ENCODE data around the gene PAMR1.
"Not testable (repeated sequence)": the region's sequence is repeated elsewhere in the genome, so short reads cannot be mapped to it uniquely, and the experiment has no call there.

PAMR1 gene

DNA sequence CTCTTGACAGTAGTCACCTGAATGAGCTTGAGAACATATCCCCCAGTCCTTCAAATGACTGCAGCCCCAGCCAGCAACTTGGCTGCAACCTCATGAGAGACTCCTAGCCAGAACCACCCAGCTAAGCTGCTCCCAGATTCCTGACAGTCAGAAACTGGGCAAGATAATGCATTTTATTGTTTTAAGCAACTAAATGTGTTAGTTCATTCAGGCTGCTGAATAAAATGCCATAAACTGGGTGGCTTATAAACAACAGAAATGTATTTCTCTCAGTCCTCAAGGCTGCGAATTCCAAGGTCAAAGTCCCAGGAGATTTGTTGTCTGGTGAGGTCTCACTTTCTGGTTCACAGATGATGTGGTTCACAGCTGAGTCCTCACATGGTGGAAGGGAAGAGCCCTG lies 5.8 kb upstream of the PAMR1 start:
- no peak overlapping the region for H3K27ac ChIP-seq
- TF ChIP-seq, protein P1, sequence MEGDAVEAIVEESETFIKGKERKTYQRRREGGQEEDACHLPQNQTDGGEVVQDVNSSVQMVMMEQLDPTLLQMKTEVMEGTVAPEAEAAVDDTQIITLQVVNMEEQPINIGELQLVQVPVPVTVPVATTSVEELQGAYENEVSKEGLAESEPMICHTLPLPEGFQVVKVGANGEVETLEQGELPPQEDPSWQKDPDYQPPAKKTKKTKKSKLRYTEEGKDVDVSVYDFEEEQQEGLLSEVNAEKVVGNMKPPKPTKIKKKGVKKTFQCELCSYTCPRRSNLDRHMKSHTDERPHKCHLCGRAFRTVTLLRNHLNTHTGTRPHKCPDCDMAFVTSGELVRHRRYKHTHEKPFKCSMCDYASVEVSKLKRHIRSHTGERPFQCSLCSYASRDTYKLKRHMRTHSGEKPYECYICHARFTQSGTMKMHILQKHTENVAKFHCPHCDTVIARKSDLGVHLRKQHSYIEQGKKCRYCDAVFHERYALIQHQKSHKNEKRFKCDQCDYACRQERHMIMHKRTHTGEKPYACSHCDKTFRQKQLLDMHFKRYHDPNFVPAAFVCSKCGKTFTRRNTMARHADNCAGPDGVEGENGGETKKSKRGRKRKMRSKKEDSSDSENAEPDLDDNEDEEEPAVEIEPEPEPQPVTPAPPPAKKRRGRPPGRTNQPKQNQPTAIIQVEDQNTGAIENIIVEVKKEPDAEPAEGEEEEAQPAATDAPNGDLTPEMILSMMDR (IDR thresholded peaks at IDR 0.05; ENCODE audit: low read depth, low read length): no peak
- no peaks in the 10 kb centered on the region for H3K36me3 ChIP-seq
- H3K27me3 ChIP-seq (ENCODE audit: insufficient read depth, low read depth, severe bottlenecking): no peaks in the 10 kb centered on the region
- no peak for DNase-seq
- H3K4me3 ChIP-seq (ENCODE audit: low read depth, low read length): no peak overlapping the region
- no peaks in the 10 kb centered on the region for H3K9me3 ChIP-seq (ENCODE audit: severe bottlenecking)

DNA sequence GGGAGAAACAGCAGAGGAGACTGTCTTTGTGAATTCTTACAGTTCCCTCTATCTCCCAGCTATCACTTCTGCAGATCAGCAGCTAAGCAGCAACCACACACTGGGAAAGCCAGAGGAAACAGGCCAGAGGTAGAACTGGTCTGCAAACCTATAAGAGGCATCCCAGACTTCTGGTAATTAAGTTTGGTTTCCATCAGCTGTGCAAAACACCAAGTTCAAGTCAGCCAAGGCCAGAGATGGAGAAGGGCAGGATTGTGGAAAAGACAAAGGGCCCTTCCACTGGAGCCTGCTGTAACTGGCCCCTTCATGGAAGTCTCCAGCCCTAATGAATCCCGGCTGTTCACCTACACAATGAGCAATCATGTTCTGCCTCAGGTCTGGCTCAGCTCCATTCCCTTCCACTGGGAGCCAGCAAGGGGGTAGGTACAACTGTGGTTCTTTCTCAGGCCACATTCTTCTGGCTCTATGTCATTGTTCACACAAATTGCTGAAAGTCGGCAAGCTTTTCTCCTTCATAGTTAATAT lies 4.6 kb upstream of the PAMR1 start:
- H3K4me3 ChIP-seq (ENCODE audit: low read depth, low read length): no peak overlapping the region
- H3K9me3 ChIP-seq (ENCODE audit: severe bottlenecking): no peaks in the 10 kb centered on the region
- H3K27ac ChIP-seq: no peak overlapping the region
- TF ChIP-seq, protein P1 (IDR thresholded peaks at IDR 0.05; ENCODE audit: low read depth, low read length): no peak
- H3K27me3 ChIP-seq (ENCODE audit: insufficient read depth, low read depth, severe bottlenecking): no peaks in the 10 kb centered on the region
- H3K36me3 ChIP-seq: no peaks in the 10 kb centered on the region
- no peak for DNase-seq

DNA sequence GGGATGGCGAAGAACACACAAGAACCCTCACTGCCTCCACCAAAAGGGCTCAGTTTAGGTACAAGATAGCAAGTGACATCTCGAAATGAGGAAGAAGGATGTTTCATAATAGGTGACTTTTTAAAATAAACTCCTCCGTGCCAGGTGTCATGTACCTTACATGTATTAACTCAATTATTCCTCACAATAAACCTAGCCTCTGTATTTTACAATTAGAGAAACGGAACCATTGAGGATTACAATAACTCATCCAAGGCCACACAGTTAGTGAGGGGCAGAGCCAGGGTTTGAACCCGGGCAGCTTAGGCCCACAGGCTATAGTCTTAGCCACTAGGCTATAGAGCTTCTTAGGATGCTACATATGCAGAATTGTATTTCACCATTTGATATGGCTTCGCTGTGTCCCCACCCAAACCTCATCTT lies 965 bp upstream of the PAMR1 start:
- TF ChIP-seq, protein P1 (IDR thresholded peaks at IDR 0.05; ENCODE audit: low read depth, low read length): no peak
- no peaks in the 10 kb centered on the region for H3K9me3 ChIP-seq (ENCODE audit: severe bottlenecking)
- no peaks in the 10 kb centered on the region for H3K27me3 ChIP-seq (ENCODE audit: insufficient read depth, low read depth, severe bottlenecking)
- H3K36me3 ChIP-seq: no peaks in the 10 kb centered on the region
- H3K4me3 ChIP-seq (ENCODE audit: low read depth, low read length): no peak overlapping the region
- DNase-seq: no peak
- no peak overlapping the region for H3K27ac ChIP-seq

DNA sequence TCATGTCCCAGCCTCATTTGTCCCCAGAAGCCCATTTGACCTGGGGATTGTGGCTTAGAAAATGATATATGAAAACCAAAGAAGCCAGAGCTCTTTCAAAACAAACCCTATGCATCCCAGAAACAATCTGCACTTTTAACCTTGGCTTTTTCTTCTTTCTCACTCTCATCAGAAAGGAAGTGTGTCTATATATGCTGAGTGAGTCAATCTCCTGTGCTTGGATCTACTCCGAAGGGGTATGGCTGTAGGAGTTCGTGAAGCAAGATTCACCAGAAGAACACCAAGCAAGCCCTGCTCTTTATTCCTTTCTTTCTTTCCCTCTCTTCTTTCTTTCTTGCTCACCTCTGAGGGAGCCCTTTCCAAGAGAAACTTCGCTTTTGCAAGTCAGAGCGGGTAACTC lies 636 bp downstream of the PAMR1 start:
- Histone ChIP-seq H3K4me3 (ENCODE audit: low read depth, low read length) (no peak overlapping the region), H3K36me3 (no peaks in the 10 kb centered on the region), H3K27me3 (ENCODE audit: insufficient read depth, low read depth, severe bottlenecking) (no peaks in the 10 kb centered on the region), H3K27ac (no peak overlapping the region), H3K9me3 (ENCODE audit: severe bottlenecking) (no peaks in the 10 kb centered on the region)
- TF ChIP-seq, protein P1 (IDR thresholded peaks at IDR 0.05; ENCODE audit: low read depth, low read length): no peak
- no peak for DNase-seq

DNA sequence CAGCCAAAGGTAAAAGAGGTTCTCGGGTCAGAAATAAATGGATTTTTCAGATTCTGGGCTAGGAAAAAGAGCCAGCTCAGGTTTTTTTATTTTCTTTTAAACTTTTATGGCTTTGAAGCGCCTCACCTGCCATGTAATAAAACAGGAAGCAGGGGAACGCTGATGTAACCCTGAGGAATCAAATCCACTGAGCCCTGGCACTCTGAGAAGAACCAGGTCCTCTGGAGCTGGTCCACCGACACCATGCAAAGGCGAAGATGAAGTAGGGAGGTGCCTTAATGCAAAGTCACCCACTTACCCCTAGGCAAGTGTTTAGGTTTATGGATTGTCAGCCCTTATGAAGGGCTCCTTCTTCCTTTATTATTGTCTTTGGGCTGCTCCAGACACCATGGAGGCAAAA lies 1.6 kb downstream of the PAMR1 start:
- no peaks in the 10 kb centered on the region for H3K27me3 ChIP-seq (ENCODE audit: insufficient read depth, low read depth, severe bottlenecking)
- H3K9me3 ChIP-seq (ENCODE audit: severe bottlenecking): no peaks in the 10 kb centered on the region
- no peak for DNase-seq
- TF ChIP-seq, protein P1 (IDR thresholded peaks at IDR 0.05; ENCODE audit: low read depth, low read length): no peak
- H3K36me3 ChIP-seq: no peaks in the 10 kb centered on the region
- no peak overlapping the region for H3K4me3 ChIP-seq (ENCODE audit: low read depth, low read length)
- H3K27ac ChIP-seq: no peak overlapping the region

DNA sequence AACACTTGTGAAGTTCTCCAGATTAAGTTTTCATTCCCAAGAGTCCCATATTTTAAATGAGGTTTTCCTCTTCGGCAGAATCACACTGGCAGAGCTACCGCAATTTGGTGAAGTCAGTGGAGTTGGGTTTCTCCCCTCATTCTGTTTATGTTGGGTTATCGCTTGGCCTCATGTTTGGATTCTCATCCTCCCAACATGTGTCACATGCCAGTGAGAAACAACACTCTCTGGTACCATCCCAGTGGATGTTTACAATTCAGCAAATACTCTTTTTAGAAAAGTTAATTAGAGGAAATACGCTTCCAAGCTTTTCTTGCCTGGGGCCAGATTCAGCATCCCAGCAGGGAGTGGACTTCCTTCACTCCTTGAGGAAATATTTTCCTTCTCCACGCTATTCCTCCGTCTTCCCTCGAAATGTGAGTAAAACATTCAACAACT lies 2.1 kb downstream of the PAMR1 start:
- Histone ChIP-seq H3K9me3 (ENCODE audit: severe bottlenecking) (no peaks in the 10 kb centered on the region), H3K27me3 (ENCODE audit: insufficient read depth, low read depth, severe bottlenecking) (no peaks in the 10 kb centered on the region), H3K36me3 (no peaks in the 10 kb centered on the region), H3K4me3 (ENCODE audit: low read depth, low read length) (no peak overlapping the region), H3K27ac (no peak overlapping the region)
- DNase-seq: no peak
- TF ChIP-seq, protein P1 (IDR thresholded peaks at IDR 0.05; ENCODE audit: low read depth, low read length): no peak

DNA sequence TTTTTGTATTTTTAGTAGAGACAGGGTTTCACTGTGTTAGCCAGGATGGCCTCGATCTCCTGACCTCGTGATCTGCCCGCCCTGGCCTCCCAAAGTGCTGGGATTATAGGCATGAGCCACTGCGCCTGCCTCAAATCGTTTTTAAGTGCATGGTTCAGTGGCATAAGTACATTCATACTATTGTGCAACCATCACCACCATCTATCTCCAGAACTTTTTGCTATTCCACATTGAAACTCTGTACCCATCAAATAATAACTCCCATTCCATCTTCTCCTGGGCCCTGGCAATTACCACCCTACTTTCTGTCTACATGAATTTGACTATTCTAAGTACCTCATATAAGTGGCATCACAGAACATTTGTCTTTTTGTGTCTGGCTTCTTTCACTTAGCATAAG lies 3.3 kb downstream of the PAMR1 start:
- not testable (repeated sequence) for H3K27ac ChIP-seq; DNase-seq; H3K4me3 ChIP-seq (ENCODE audit: low read depth, low read length); H3K27me3 ChIP-seq (ENCODE audit: insufficient read depth, low read depth, severe bottlenecking); H3K9me3 ChIP-seq (ENCODE audit: severe bottlenecking); H3K36me3 ChIP-seq
